ENCODE measurements around the gene SORCS2.

The SORCS2 gene

GRCh38 chr4:7661066-7661748 is 468.9 kb downstream of the SORCS2 start:
- DNase-seq, result no peak

- no peak for DNase-seq
Observed at GRCh38 chr4:7661846-7662506, 469.6 kb downstream of the SORCS2 start.

- DNase-seq, result no peak
Observed at GRCh38 chr4:7662507-7662846, 470.1 kb downstream of the SORCS2 start.

GRCh38 chr4:7663075-7663541 is 470.8 kb downstream of the SORCS2 start:
- no peak for DNase-seq

DNA sequence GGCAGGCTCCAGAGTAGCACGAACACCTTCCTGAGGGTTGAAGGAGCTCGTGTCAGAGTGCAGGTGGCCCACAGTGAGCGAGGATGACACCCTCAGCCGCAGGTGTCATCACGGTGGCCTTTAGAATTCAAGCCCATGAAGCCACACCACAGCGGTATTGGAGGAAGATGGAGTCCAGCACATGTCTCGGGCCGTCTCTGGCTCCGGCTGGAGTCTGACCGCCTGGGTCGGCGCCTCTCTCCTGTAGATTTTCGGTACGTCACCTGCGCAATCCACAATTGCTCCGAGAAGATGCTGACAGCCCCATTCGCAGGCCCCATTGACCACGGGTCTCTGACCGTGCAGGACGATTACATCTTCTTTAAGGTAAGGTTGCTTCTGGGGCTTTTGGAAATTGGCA is 471.8 kb downstream of the SORCS2 start:
- DNase-seq, result no peak

GRCh38 chr4:7665321-7665720 is 473.0 kb downstream of the SORCS2 start:
- DNase-seq, result no peak

DNA sequence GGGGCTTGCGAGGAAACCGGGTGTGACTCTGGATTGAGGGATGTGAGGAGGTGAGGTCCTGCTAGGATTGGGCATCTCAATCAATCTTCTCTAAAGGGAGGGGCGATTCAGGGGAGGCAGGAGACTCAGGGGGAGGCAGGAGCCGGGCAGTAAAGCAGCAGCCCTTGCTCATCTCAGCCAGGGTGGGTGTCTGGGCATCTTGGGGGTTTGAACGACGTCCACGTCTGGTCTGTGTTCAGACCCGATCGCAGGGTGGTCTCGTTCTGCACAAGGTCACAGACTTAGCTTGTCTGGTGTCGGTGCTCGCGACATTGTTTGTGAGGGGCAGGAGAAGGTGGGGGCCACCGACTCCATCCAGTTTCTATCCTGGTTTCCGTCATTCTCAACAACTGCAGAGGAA is 473.7 kb downstream of the SORCS2 start:
- no peak for DNase-seq

DNA sequence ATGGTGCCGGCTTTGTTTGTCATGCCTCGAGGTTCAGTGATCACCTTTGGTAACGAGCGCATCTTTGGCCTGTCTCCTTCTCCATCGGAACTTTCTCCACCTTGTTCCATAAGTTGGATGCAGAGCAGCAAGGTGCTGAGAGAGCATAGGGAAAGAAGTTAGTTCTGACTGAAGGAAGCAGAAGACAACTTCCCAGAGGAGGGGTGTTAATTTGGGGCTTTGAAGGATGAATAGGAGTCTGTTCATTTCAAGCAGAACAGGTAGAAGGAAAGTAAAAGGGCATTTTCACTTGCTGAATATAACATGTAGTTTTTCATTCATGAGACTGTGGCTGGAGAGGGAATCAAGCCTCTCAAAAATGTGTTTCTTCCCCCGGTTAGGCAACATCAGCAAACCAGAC is 474.4 kb downstream of the SORCS2 start:
- no peak for DNase-seq

DNA sequence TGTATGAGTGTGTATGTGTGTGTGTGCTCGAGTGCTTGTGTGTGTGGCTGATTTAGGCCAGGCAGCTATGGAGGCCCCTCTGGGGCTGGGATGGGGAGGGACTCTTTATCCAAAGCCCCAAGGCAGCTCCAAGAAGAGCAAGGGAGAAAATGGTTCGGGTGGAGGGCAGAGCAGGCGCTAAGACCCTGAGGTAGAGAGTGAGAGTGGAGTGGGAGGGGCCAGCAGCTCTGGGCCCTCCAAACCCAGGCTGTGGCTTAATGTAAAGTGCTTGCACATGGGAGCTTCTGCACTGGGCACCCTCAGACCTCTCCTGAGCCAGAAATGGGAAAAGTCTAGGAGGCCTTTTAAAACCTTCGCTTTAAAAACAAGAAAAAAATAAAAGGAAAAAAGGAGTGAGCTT is 475.9 kb downstream of the SORCS2 start:
- DNase-seq, result no peak

DNA sequence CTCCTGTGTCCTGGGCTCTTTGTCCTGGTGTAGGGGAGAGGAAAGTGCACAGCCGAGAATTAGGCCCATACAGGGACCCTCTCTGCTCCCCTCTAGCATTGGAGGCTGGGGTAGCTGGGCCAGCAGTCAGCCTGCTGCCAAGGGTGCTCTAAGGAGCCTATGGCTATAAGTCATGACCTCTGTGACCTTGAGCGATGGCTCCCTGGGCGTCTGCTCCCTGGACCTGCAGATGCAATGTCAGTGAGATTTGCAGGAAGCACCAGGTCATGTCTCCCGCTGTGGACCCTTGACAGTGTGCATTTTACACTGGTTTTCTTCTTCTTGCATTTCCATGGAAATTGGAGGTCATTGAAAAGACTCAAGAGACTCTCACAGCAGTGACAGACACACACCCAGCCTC is 476.5 kb downstream of the SORCS2 start:
- no peak for DNase-seq

DNA sequence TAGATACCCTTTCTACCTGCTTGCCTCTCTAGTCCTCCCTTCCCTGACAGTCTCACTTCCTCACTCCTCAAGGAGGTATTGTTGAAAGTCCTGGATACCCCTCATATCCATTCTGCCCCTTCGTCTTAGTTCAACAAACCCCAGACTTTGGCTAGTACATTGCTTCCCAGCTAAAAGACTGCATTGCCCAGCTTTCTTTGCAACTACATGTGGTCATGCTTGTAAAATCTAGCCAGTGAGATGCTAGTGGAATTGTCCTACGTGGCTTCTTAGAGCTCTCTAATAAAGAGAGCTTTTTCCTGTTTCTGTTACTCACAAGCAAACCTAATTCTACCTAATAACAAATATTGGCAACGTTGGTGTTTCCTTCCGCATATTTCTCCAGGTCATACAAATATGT is 480.3 kb downstream of the SORCS2 start:
- DNase-seq, result no peak

GRCh38 chr4:7673121-7673520 is 480.8 kb downstream of the SORCS2 start:
- DNase-seq, result no peak

- DNase-seq, result no peak
Observed at GRCh38 chr4:7674706-7675105, 482.4 kb downstream of the SORCS2 start.

GRCh38 chr4:7675136-7675535 is 482.8 kb downstream of the SORCS2 start:
- DNase-seq, result no peak

DNA sequence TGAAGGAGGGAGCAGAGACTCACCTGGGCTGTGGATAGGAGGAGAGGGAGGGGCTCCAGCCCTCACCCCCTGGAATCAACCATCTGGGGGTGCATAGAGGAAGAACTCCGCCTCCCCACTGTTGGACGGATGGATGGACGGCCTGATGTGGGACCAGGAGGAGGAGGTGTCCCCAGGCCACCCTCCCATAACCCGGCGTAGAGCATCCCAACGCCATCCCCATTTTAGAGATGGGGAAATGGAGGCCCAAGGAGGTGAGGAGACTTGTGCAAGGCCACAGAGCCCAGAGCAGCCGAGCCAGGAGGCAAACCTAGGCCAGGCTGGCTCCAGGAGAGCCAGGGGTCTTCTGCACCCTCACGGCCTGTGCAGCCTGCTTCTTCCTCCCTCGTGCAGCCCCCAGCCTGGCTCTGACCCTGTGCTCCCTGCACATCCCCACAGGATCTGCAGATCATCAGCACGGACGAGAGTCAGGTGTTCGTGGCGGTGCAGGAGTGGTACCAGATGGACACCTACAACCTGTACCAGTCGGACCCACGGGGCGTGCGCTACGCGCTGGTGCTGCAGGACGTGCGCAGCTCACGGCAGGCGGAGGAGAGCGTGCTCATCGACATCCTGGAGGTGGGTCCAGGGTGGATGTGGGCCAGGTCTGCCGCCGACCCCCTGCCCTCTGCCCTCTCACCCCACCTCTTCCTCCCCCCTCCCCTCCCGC is 483.4 kb downstream of the SORCS2 start:
- no peak for DNase-seq

GRCh38 chr4:7676398-7676922 is 484.1 kb downstream of the SORCS2 start:
- no peak for DNase-seq

- DNase-seq, result no peak
Observed at GRCh38 chr4:7677086-7677485, 484.7 kb downstream of the SORCS2 start.

GRCh38 chr4:7677799-7678301 is 485.5 kb downstream of the SORCS2 start:
- DNase-seq, result no peak

DNA sequence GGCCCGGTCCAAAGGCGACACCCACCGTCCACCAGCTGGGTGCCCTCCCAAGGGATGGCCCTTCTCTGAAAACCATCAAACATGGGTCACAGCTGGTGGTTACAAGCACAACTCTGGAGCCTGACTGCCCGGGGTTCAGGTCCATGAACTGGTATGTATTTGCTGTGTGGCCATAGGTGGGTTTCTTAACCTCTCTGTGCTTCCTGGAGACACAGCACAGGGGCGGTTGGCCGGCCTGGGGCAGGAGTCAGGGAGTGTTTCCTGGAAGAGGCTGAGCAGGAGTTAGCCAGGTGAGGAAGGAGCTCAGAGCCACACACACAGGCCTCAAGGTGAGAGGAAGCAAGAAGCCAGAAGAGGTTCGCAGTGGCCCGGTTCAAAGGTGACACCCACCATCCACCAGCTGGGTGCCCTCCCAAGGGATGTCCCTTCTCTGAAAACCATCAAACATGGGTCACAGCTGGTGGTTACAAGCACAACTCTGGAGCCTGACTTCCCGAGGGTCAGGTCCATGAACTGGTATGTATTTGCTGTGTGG is 486.0 kb downstream of the SORCS2 start:
- no peak for DNase-seq

DNA sequence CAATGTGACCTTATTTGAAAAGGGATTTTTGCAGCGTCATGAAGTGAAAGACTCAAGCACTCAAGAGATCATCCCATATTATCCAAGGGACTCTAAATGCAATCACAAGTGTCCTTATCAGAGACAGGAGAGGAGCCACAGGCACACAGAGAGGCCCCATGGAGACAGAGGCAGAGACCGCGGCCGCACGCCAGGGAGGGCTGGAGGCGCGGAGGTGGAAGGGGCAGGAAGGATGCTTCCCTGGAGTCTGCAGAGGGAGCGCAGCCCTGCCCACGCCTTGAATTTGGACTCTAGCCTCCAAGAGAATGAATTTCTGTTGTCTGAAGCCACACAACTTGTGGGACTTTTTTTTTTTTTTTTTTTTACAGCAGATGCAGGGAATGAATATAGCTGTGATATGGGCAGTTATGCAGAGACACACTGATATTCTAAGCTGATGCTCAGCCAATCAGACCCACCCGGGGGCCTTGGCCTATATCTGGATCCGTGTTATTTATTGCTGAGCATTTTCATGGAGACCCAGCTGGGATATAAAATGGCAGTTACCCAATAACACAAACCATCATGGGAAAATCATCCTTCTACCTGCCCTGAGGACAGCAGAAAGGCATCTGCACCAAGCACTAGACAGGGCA is 487.2 kb downstream of the SORCS2 start:
- DNase-seq, result no peak

GRCh38 chr4:7680106-7680505 is 487.8 kb downstream of the SORCS2 start:
- no peak for DNase-seq

GRCh38 chr4:7680731-7681130 is 488.4 kb downstream of the SORCS2 start:
- DNase-seq, result no peak

GRCh38 chr4:7683126-7683703 is 490.9 kb downstream of the SORCS2 start:
- DNase-seq, result no peak

All from activated naive CD4-positive, alpha-beta T cell (primary cell).